ENCODE data around the gene PCDHGA3.
A peak's percentile ranks its signal among the peaks of the same experiment; 100 is the strongest.

GRCh38 chr5:141320225-141321169 lies 23.1 kb upstream of the PCDHGA3 start, which contains the start of gene TAF7:
- TF ChIP-seq CTCF (IDR thresholded peaks at IDR 0.05), result peak; percentile 72 to 85 (median 78)
- TF ChIP-seq POLR2A (IDR thresholded peaks at IDR 0.05), result peak; percentile 87

Data from Peyer's patch (tissue), 4 donors.